Body of pancreas (tissue), 4 donors: ENCODE results near the gene LRRC2.

ENCODE experiments used
- CTCF ChIP-seq, 7 experiments: fragments of 450-650 bp in 4 of 7; fragments of 200-600 bp in 3 of 7; sonication (generic) in 3 of 7; IDR thresholded peaks; one replicate each; pipeline ENCODE4 v1.5.1; 2016 to 2019; ENCODE audit warnings: antibody characterized with exemption in 7 of 7
- POLR2A ChIP-seq, 3 donors: fragments of 450-650 bp; IDR thresholded peaks; one replicate each; pipeline ENCODE4 v1.6.1; 2016; ENCODE audit warnings: antibody characterized with exemption in 3 of 3, mild to moderate bottlenecking in 2 of 3

DNA sequence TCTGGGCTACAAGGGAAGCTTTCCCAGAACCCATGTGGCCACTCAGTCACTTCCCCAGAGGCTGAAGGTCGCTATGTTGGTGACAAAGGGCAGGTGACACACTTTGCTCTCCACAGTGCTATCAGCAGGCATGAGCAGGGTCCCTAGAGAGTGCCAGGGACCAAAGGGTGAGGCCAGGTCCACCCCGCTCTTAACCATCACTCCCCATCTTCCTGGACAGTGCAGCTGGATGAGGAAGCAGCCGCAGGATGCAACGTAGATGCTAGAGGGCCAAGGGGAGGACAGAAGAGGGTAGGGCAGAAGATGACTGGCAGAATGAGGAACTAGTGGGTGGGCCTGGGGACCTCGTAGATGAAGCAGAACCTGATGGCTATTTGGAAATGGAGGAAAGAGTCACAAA, 87.8 kb downstream of the LRRC2 start:
- no peak for TF ChIP-seq CTCF (IDR thresholded peaks at IDR 0.05)
- TF ChIP-seq POLR2A (IDR thresholded peaks at IDR 0.05): no peak
